ENCODE results near the gene SLCO1A2. TPM values are rescaled to one million over a fixed set of nuclear protein-coding genes. Genes with fewer than 3 reads are reported as not detected.

The SLCO1A2 gene
- polyA plus RNA-seq, 1 donor (not counting 4 experiments of a cell fraction or from before 2014, with no cell fraction given): not detected

DNA sequence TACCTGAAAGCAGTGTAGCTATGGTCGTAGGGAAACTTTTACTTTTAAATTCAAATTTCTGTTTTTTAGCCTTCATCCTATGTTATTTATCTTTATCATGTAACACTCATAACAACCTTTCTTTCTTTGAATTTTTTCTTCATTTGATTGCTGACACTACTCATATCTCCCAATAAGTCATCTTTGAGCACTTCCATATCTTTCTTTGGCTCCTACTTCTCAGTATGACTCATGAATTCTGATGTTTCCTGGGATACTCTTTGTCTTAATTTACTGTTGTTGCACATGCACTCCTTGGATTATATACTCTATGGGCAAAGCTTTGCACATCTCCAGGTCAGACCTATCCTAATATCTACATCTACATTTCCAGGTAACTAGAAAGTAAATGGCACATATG is 19.9 kb upstream of the SLCO1A2 start:
- H3K4me1 ChIP-seq (ENCODE audit: control insufficient read depth, extremely low read depth, insufficient read depth, low read length): no peaks in the 10 kb centered on the region
- FAIRE-seq: no peak
- dilution Hi-C loops (cut with MboI; ENCODE audit: extremely low pct_ligation_motif_present, low sequenced_read_pairs): no loop called here

DNA sequence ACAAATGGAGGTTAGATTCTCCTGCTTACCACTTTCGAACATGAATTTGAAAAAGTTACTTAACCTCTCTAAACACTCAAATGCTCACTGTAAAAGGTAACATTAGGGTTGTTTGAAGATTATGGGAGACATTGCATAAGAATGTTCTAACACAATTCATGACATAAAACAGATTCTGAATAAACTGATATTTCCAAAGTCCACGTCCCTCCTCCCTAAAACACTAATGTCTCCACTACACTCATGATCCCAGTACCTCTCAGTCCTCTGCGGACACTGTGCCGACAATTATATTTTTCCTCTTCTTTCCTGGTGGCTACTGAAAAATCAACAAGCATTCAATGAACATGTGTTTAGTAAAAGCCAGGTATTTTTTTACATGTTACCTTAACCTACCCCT is 19.2 kb upstream of the SLCO1A2 start:
- FAIRE-seq (no peak), DNase-seq (ENCODE audit: low read depth, low spot score) (no peak)
- no peaks in the 10 kb centered on the region for H3K4me1 ChIP-seq (ENCODE audit: control insufficient read depth, extremely low read depth, insufficient read depth, low read length)
- H3K9me1 ChIP-seq (ENCODE audit: control insufficient read depth, extremely low read depth, insufficient read depth, low read length): no peaks in the 10 kb centered on the region
- no peaks in the 10 kb centered on the region for H3K79me2 ChIP-seq (ENCODE audit: control insufficient read depth, insufficient read depth, low read length)
- no peak overlapping the region for H2AFZ ChIP-seq (ENCODE audit: control insufficient read depth, low read length)
- no peak overlapping the region for H3K4me3 ChIP-seq (ENCODE audit: control insufficient read depth in 2 of 3, extremely low read depth in 1 of 3, insufficient read depth in 2 of 3, low read depth in 1 of 3, low read length in 3 of 3)
- no peaks in the 10 kb centered on the region for H3K27me3 ChIP-seq (ENCODE audit: control insufficient read depth, extremely low read depth, insufficient read depth, low read length)
- no peak overlapping the region for H3K9ac ChIP-seq (ENCODE audit: control insufficient read depth, extremely low read depth, insufficient read depth, low read length)
- no peaks in the 10 kb centered on the region for H4K20me1 ChIP-seq (ENCODE audit: control insufficient read depth, extremely low read depth, insufficient read depth, low read length)
- TF ChIP-seq, protein P1, sequence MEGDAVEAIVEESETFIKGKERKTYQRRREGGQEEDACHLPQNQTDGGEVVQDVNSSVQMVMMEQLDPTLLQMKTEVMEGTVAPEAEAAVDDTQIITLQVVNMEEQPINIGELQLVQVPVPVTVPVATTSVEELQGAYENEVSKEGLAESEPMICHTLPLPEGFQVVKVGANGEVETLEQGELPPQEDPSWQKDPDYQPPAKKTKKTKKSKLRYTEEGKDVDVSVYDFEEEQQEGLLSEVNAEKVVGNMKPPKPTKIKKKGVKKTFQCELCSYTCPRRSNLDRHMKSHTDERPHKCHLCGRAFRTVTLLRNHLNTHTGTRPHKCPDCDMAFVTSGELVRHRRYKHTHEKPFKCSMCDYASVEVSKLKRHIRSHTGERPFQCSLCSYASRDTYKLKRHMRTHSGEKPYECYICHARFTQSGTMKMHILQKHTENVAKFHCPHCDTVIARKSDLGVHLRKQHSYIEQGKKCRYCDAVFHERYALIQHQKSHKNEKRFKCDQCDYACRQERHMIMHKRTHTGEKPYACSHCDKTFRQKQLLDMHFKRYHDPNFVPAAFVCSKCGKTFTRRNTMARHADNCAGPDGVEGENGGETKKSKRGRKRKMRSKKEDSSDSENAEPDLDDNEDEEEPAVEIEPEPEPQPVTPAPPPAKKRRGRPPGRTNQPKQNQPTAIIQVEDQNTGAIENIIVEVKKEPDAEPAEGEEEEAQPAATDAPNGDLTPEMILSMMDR (optimal IDR thresholded peaks at IDR 0.05 in 1 of 3, IDR thresholded peaks at IDR 0.05 in 1 of 3, conservative IDR thresholded peaks at IDR 0.05 in 1 of 3; ENCODE audit: extremely low read depth in 1 of 3, insufficient read depth in 2 of 3, low read length in 3 of 3): no peak
- no peak for TF ChIP-seq EZH2 (IDR thresholded peaks at IDR 0.05; ENCODE audit: low read length)
- no peak overlapping the region for H3K27ac ChIP-seq (ENCODE audit: control insufficient read depth, insufficient read depth, low read length)
- no peaks in the 10 kb centered on the region for H3K9me3 ChIP-seq (ENCODE audit: control insufficient read depth, low read depth, low read length)
- H3K4me2 ChIP-seq (ENCODE audit: control insufficient read depth, extremely low read depth, insufficient read depth, low read depth, low read length): no peak overlapping the region
- no peaks in the 10 kb centered on the region for H3K36me3 ChIP-seq (ENCODE audit: control insufficient read depth in 2 of 2, extremely low read depth in 1 of 2, insufficient read depth in 2 of 2, low read length in 2 of 2)
- dilution Hi-C loops (cut with MboI; ENCODE audit: extremely low pct_ligation_motif_present, low sequenced_read_pairs): no loop called here

More for the DNA sequence above, 19.9 kb upstream of the SLCO1A2 start:
- Histone ChIP-seq H3K27me3 (ENCODE audit: control insufficient read depth, extremely low read depth, insufficient read depth, low read length) (no peaks in the 10 kb centered on the region), H3K4me3 (ENCODE audit: control insufficient read depth in 2 of 3, extremely low read depth in 1 of 3, insufficient read depth in 2 of 3, low read depth in 1 of 3, low read length in 3 of 3) (no peak overlapping the region), H3K9me1 (ENCODE audit: control insufficient read depth, extremely low read depth, insufficient read depth, low read length) (no peaks in the 10 kb centered on the region), H2AFZ (ENCODE audit: control insufficient read depth, low read length) (no peak overlapping the region), H3K27ac (ENCODE audit: control insufficient read depth, insufficient read depth, low read length) (no peak overlapping the region), H3K36me3 (ENCODE audit: control insufficient read depth in 2 of 2, extremely low read depth in 1 of 2, insufficient read depth in 2 of 2, low read length in 2 of 2) (no peaks in the 10 kb centered on the region), H4K20me1 (ENCODE audit: control insufficient read depth, extremely low read depth, insufficient read depth, low read length) (no peaks in the 10 kb centered on the region), H3K9me3 (ENCODE audit: control insufficient read depth, low read depth, low read length) (no peaks in the 10 kb centered on the region), H3K9ac (ENCODE audit: control insufficient read depth, extremely low read depth, insufficient read depth, low read length) (no peak overlapping the region), H3K79me2 (ENCODE audit: control insufficient read depth, insufficient read depth, low read length) (no peaks in the 10 kb centered on the region), H3K4me2 (ENCODE audit: control insufficient read depth, extremely low read depth, insufficient read depth, low read depth, low read length) (no peak overlapping the region)
- no peak for DNase-seq (ENCODE audit: low read depth, low spot score)
- TF ChIP-seq, protein P1 (optimal IDR thresholded peaks at IDR 0.05 in 1 of 3, IDR thresholded peaks at IDR 0.05 in 1 of 3, conservative IDR thresholded peaks at IDR 0.05 in 1 of 3; ENCODE audit: extremely low read depth in 1 of 3, insufficient read depth in 2 of 3, low read length in 3 of 3): no peak

Measured in keratinocyte (primary cell).